Anterior cingulate cortex (tissue), 58 donors: ENCODE measurements around the gene CLDN10.
"Not testable (repeated sequence)": the region's sequence is repeated elsewhere in the genome, so short reads cannot be mapped to it uniquely, and the experiment has no call there.

Experiments
- DNase-seq, 58 donors: peaks; one replicate each; lab custom pipeline; 2025; lab: John Stamatoyannopoulos, UW

Gene CLDN10, protein sequence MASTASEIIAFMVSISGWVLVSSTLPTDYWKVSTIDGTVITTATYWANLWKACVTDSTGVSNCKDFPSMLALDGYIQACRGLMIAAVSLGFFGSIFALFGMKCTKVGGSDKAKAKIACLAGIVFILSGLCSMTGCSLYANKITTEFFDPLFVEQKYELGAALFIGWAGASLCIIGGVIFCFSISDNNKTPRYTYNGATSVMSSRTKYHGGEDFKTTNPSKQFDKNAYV

GRCh38 chr13:95552539-95553441 is at the start of gene CLDN10:
TSS of gene CLDN10 (plus strand) at chr13:95552720. CDS start at chr13:95552754, 34 bp downstream.
- peak in 28 of 58 donors; percentile 8 to 60 (median 24) for DNase-seq

DNA sequence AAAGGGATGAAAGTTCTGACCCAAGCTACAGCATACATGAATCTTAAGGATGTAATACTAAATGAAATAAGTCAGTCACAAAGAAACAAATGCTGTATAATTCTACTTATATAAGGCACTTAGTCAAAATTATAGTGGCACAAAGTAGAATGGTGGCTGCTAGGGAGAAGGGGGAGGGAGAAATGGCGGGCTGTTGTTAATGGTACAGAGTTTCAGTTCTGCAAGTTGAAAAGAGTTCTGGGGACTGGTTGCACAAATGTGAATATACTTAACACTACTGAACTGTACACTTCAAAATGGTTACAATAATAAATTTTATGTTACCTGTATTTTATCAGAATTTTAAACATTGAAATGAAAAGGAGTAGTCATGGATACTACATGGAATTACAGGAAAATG is 48.9 kb upstream of the CLDN10 start:
- DNase-seq = no peak

DNA sequence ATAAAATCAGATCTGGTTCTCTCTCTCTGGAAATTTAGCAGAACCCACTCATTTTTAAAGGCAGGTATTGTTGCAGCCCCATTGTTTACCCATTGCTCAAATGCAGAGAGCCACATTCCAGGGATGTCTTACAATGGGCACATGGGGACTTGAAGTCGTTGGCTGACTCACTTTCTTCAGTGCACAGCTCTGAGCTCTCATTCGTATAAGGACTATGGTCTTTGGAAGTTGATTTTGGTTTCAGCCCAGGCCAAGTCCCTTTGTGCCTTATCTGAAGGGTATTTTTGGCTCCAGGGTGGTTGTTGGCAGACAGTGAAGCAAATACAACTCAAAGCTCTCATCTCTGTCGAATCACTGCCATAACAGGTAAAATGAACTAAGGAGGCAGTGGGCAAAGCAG is 47.3 kb upstream of the CLDN10 start:
- DNase-seq = no peak

DNA sequence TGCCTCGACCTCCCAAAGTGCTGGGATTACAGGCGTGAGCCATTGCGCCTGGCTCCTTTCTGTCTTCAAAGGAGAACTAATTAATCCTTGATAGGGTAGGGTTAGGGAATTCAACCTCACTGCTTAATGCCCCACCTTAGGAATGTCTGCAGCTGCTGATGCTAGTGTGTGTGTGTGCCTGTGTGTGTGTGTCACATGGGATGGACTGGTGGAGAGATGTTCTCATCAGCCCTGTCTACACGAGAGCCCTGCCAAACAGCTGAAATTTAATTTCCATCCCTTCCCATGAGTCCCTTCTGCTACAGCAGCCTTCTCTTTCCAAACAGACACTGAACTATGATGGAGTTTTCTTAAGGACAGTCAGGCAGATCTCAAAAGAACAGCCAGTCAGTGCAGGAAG is 46.5 kb upstream of the CLDN10 start:
- DNase-seq = no peak

DNA sequence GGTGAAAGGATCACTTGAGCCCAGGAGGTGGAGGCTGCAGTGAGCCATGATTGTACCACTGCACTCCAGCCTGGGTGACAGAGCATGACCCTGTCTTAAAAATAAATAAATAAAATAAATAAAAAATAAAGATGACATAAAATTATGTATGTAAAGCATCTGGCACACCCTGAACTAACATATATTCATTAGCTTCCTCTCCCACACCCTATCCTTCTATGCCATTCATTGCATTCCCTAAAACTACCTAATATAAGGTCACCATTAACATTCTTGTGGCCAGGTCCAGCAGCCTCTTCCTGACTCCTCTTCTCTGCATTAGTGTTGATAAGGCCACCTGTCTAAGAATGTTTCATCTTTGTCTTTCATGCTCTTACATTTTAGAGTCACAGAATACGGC is 44.5 kb upstream of the CLDN10 start:
- DNase-seq = no peak

DNA sequence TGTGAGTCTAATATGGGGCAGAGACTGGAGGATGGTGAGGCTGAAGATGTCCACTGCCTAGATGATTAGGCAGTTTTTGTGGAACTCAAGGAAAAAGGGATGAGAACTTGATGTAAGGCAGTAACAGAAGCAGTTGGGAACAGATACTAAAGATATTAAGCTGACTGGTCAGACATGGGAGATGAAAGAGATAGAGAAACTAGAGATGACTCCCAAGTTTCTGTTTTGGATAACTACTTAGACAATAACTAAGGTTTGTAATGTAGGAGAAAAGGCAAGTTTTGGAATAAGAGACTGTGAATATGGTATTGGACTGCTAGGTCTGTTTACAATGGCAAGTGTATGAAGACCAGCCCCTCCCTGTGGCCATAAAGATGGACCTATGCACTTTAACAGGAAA is 43.5 kb upstream of the CLDN10 start:
- DNase-seq = no peak

- no peak for DNase-seq
Measured at GRCh38 chr13:95509521-95510310, 42.8 kb upstream of the CLDN10 start.

DNA sequence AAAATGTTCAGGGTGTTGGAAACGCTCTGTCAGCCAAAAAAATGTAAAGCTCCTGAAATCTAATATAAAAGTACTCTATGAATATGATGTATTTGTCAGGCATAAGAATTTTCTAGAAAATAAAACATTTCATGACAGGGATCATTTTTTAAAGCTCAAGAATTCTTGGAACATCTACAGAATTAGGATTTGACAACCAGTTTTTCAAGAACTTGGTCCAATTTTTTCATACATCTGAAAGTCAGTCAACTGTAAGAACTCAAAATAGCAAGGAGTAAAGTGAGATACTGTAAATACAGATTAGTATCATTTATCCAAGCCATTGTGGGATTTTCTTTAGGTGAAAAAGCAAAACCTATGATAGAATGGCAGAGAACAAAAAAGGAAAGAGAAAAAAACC is 41.6 kb upstream of the CLDN10 start:
- no peak for DNase-seq

- no peak for DNase-seq
Measured at GRCh38 chr13:95512424-95512823, 40.1 kb upstream of the CLDN10 start.

- DNase-seq = no peak
Measured at GRCh38 chr13:95512957-95513356, 39.6 kb upstream of the CLDN10 start.

GRCh38 chr13:95515606-95516005 is 36.9 kb upstream of the CLDN10 start:
- DNase-seq = not testable (repeated sequence)

GRCh38 chr13:95516021-95516420 is 36.5 kb upstream of the CLDN10 start:
- no peak for DNase-seq

DNA sequence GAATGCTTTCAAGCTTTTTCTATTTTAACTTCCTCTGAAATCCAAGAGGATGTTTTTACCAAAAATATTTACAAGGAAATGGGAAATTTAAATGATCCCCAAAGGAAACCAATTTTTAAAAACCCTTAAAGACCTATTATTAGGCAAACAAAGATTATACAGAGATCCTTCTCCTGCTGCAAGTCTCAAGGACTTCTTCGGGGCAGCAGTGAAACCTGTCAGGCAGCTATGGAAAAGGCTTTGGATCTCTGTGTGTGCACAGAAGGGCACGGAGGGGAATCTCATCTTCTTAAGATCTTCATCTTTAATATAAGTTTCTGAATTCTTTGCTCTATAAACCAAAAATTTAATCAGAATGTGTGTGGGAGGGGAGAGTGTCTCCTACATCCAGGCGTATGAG is 36.0 kb upstream of the CLDN10 start:
- no peak for DNase-seq

- DNase-seq = no peak
Measured at GRCh38 chr13:95523598-95523997, 28.9 kb upstream of the CLDN10 start.

DNA sequence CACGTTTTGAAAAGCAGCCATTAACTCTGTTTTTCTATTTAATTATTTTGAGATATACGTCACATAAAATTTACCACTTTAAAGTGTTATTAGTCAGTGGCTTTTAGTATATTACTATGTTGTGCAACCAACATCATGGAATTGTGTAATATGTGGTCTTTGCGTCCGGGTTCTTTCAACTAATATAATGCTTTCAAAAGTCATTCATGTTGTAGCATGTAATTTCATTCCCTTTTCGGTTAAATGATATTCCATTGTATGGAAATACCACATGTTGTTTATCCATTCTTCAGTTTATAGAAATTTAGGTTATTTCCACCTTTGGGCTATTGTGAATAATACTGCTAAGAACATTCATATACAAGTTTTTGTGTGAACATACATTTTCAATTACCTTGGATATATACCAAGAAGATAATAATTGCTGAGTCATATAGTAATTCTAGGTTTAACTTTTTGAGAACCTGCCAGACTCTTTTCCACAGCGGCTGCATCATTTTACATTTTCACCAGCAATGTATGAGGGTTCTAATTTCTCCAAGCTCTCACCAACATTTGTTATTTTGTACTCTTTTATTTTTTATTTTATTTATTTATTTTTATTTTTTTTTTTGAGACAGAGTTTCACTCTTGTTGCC is 28.1 kb upstream of the CLDN10 start:
- no peak for DNase-seq

- DNase-seq = no peak
Measured at GRCh38 chr13:95527955-95528354, 24.6 kb upstream of the CLDN10 start.

DNA sequence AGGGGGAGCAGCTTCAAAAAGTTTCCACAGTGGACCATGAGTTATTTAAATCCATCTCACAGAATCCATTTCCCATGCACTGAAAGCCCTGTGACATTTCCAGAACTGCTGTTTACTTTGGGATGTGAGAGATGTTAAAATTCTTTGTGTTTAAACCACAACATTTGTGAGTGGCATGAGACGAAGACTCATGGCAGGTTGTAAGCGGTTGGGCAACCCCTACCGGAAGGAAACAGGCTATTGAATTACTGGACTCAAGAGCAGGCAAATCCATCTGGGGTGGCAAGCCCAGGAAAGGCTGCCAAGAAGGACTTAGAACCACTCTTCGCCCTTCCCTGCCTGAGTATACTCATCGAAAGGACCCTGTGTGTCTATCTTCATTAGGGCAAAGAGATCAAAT is 22.3 kb upstream of the CLDN10 start:
- DNase-seq = no peak

- DNase-seq = no peak
Measured at GRCh38 chr13:95533545-95534160, 18.9 kb upstream of the CLDN10 start.

DNA sequence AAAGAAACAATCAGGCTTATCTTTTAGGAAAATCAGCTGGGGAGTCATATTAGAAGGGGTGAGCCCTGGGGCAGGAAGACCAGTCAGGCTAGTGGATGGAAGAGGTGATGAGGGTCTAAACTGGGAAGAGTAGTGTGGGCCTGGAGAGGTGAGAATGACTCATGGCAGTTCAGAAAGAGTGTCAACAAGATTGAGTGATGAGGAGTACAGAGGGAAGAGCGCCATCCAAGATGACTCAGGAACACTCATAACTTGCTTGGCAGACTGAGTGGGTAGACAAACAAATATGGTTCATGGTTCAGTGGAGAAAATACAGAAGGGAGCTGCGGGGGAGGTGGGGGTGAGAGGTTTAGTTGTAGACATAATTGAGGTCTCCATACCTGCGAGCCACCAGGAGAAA is 17.3 kb upstream of the CLDN10 start:
- DNase-seq = no peak

- no peak for DNase-seq
Measured at GRCh38 chr13:95536632-95537241, 15.8 kb upstream of the CLDN10 start.
